Colonic mucosa (tissue), 4 donors: ENCODE measurements around the gene ITIH5. TPM values are rescaled to one million over a fixed set of nuclear protein-coding genes. Genes with fewer than 3 reads are reported as not detected.

ENCODE experiments used
- DNase-seq: peaks from one replicate; pipeline ENCODE4 v3.0.0-alpha.2; 2020
- H3K27ac ChIP-seq: fragments of 200-600 bp; one replicate; pipeline ENCODE4 v1.8.0; 2021
- H3K27me3 ChIP-seq: fragments of 200-600 bp; one replicate; pipeline ENCODE4 v1.8.0; 2021
- H3K36me3 ChIP-seq: fragments of 200-600 bp; one replicate; pipeline ENCODE4 v1.8.0; 2021
- H3K4me1 ChIP-seq: fragments of 200-600 bp; one replicate; pipeline ENCODE4 v1.8.0; 2021; ENCODE audit warnings: mild to moderate bottlenecking
- H3K4me3 ChIP-seq: fragments of 200-600 bp; one replicate; pipeline ENCODE4 v1.8.0; 2021
- H3K9ac ChIP-seq, 2 donors: one replicate each; pipeline ENCODE4 v1.7.0; 2013; ENCODE audit warnings: control low read depth in 2 of 2, low read depth in 2 of 2, low read length in 2 of 2
- H3K9me3 ChIP-seq: fragments of 200-600 bp; one replicate; pipeline ENCODE4 v1.8.0; 2021
- intact Hi-C: fragments of 100-400 bp; cut with DNase I; formaldehyde crosslinking; loops from one replicate; pipeline ENCODE4 v1.14.1; 2022
- total RNA-seq, 2 donors: library from RNA; stranded (reverse); fragmentation: NEBNext Ultra II Directional in 1 of 2; extraction: Animal tissue kit (Norgen Biotek cat#: 25700) in 1 of 2; gene quantifications; one replicate each; pipeline ENCODE4 v1.2.1, GENCODE V29; 2021
- TF ChIP-seq, protein P1 (sequence below): fragments of 200-600 bp; IDR thresholded peaks from one replicate; pipeline ENCODE4 v1.8.0; 2022; ENCODE audit warnings: antibody characterized with exemption, mild to moderate bottlenecking
- donor health status: healthy.
- donor health status: DM: no; HTN: no; CAD: no.
- donor health status: DM: no; HTN: no; CAD: no.

ITIH5 gene
- total RNA-seq, 2 donors from 2014 or later: 2.2 to 15.6 TPM

DNA sequence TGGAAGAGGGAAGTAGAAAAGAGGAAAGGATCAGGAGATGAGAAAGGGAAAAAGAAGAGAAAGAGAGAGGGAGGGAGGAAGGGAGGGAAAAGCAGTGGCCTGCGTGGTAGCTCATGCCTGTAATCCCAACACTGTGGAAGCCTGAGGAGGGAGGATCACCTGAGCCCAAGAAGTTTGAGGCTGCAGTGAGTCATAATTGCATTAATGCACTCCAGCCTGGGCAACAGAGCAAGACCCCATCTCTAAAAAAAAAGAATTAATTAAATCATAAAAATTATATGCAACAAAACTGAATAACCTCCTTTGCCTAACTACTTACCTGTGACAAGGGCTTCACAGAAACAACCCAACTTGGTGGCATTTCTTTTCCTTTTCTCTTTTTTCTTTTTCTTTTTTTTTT is 148.1 kb downstream of the ITIH5 start:
- intact Hi-C loops: no loop called here
- no peaks in the 10 kb centered on the region for H3K4me1 ChIP-seq
- no peak overlapping the region for H3K27ac ChIP-seq
- no peaks in the 10 kb centered on the region for H3K36me3 ChIP-seq
- H3K27me3 ChIP-seq: no peaks in the 10 kb centered on the region
- H3K9me3 ChIP-seq: no peaks in the 10 kb centered on the region
- H3K9ac ChIP-seq: no peak overlapping the region
- DNase-seq: no peak
- TF ChIP-seq, protein P1, sequence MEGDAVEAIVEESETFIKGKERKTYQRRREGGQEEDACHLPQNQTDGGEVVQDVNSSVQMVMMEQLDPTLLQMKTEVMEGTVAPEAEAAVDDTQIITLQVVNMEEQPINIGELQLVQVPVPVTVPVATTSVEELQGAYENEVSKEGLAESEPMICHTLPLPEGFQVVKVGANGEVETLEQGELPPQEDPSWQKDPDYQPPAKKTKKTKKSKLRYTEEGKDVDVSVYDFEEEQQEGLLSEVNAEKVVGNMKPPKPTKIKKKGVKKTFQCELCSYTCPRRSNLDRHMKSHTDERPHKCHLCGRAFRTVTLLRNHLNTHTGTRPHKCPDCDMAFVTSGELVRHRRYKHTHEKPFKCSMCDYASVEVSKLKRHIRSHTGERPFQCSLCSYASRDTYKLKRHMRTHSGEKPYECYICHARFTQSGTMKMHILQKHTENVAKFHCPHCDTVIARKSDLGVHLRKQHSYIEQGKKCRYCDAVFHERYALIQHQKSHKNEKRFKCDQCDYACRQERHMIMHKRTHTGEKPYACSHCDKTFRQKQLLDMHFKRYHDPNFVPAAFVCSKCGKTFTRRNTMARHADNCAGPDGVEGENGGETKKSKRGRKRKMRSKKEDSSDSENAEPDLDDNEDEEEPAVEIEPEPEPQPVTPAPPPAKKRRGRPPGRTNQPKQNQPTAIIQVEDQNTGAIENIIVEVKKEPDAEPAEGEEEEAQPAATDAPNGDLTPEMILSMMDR: no peak
- no peak overlapping the region for H3K4me3 ChIP-seq

DNA sequence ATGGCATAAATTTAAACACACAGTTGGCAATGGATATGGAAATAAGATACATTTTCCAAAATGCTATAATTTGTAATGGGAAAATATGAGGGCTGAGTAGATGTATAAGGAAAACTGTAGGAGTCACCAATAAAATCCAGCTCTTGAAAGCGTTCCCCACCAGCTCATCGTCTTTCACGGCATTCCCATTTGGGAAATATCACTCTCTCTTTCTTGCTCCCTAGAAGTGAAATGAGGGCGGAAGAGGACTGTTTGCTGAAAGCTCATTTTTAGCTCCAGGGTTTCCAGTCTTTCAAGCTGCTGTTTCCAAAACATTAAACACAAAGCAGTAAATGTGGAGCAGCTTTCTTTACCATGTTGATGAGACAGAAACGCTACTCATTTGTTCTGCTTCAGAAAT is 151.3 kb downstream of the ITIH5 start:
- TF ChIP-seq, protein P1: no peak
- no peaks in the 10 kb centered on the region for H3K9me3 ChIP-seq
- no peak overlapping the region for H3K27ac ChIP-seq
- intact Hi-C loops: no loop called here
- no peak for DNase-seq
- H3K27me3 ChIP-seq: no peaks in the 10 kb centered on the region
- H3K4me1 ChIP-seq: no peaks in the 10 kb centered on the region
- H3K9ac ChIP-seq: no peak overlapping the region
- H3K4me3 ChIP-seq: no peak overlapping the region
- H3K36me3 ChIP-seq: no peaks in the 10 kb centered on the region

DNA sequence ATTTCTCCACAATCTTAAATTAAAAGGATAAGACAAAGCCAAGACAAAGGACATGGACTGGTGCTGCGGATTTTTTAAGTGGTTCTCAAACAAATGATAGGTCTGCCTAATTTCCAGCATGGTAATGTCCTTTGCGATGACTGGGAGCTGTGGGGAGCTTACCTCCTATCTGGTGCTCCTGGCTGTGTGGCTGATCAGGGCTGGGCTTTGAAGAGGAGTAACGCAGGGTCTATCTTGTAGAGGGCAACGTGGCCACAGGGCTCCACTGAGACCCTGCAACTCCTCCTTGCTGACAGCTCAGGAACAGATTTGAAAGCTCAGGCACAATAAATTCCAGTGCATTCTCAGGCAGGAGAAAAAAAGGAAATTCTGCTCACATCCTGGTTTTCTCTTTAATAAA is 152.8 kb downstream of the ITIH5 start:
- H3K27ac ChIP-seq: no peak overlapping the region
- no peaks in the 10 kb centered on the region for H3K4me1 ChIP-seq
- no peaks in the 10 kb centered on the region for H3K36me3 ChIP-seq
- intact Hi-C loops: no loop called here
- no peak overlapping the region for H3K4me3 ChIP-seq
- DNase-seq: no peak
- H3K9ac ChIP-seq: no peak overlapping the region
- H3K9me3 ChIP-seq: no peaks in the 10 kb centered on the region
- TF ChIP-seq, protein P1: no peak
- no peaks in the 10 kb centered on the region for H3K27me3 ChIP-seq

DNA sequence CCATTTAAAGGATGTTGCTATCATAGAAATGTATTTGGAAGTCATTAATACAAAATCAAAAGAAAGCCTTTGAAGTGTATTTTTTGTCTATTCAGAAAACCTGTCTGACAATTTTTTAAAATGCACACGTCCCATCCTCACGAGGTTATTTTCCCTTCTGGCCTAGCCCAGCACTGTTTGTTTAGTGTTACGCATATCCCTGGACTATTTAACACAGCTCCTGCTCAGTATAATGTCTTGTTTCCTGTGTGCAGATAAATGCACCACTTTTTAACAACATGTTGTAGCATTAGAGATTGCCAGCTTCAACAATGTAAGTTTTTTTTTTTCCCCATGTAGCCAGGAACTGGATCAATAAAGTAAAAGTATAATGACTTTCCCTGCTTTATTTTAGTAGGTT is 153.3 kb downstream of the ITIH5 start:
- no peak overlapping the region for H3K4me3 ChIP-seq
- DNase-seq: no peak
- intact Hi-C loops: no loop called here

GRCh38 chr10:7512487-7512886 is 154.3 kb downstream of the ITIH5 start:
- H3K36me3 ChIP-seq: no peaks in the 10 kb centered on the region
- H3K27me3 ChIP-seq: no peaks in the 10 kb centered on the region
- no peak overlapping the region for H3K4me3 ChIP-seq
- H3K9me3 ChIP-seq: no peaks in the 10 kb centered on the region
- intact Hi-C loops: no loop called here
- TF ChIP-seq, protein P1: no peak
- H3K4me1 ChIP-seq: no peaks in the 10 kb centered on the region
- no peak for DNase-seq
- no peak overlapping the region for H3K9ac ChIP-seq
- no peak overlapping the region for H3K27ac ChIP-seq

More for the DNA sequence above, 153.3 kb downstream of the ITIH5 start:
- no peaks in the 10 kb centered on the region for H3K27me3 ChIP-seq
- no peaks in the 10 kb centered on the region for H3K4me1 ChIP-seq
- no peaks in the 10 kb centered on the region for H3K9me3 ChIP-seq
- H3K36me3 ChIP-seq: no peaks in the 10 kb centered on the region
- no peak overlapping the region for H3K27ac ChIP-seq
- TF ChIP-seq, protein P1: no peak
- no peak overlapping the region for H3K9ac ChIP-seq

GRCh38 chr10:7511612-7512011 is 155.2 kb downstream of the ITIH5 start:
- intact Hi-C loops: no loop called here
- TF ChIP-seq, protein P1: no peak

More at GRCh38 chr10:7511612-7512011, 155.2 kb downstream of the ITIH5 start:
- DNase-seq: no peak
- Histone ChIP-seq H3K36me3 (no peaks in the 10 kb centered on the region), H3K4me1 (no peaks in the 10 kb centered on the region), H3K27ac (no peak overlapping the region), H3K9me3 (no peaks in the 10 kb centered on the region), H3K4me3 (no peak overlapping the region), H3K9ac (no peak overlapping the region), H3K27me3 (no peaks in the 10 kb centered on the region)
